GM23338 (cell line): Measurements from ENCODE around the gene GRIK4. TPM values are rescaled to one million over a fixed set of nuclear protein-coding genes. Genes with fewer than 3 reads are reported as not detected.

ENCODE experiments used
- ATAC-seq: fragments of 200-7000 bp; cut with Tn5 transposase; 3 replicates; pipeline ENCODE4 v1.9.1; 2020
- DNase-seq: peaks from one replicate; pipeline ENCODE4 v3.0.0-alpha.2; 2015; ENCODE audit warnings: low spot score
- H2AFZ ChIP-seq: fragments of 200-600 bp; sonication (generic); 2 replicates; pipeline ENCODE4 v1.8.0; 2016; ENCODE audit warnings: antibody characterized with exemption, mild to moderate bottlenecking, moderate library complexity
- H3F3A ChIP-seq: fragments of 200-600 bp; sonication (generic); replicated peaks from 2 replicates; pipeline ENCODE4 v1.8.0; 2017; ENCODE audit warnings: antibody characterized with exemption, mixed run types, low read depth
- H3K27ac ChIP-seq: fragments of 200-600 bp; sonication (generic); 2 replicates; pipeline ENCODE4 v1.6.1; 2016; ENCODE audit warnings: low read depth
- H3K27me3 ChIP-seq: fragments of 200-600 bp; sonication (generic); 2 replicates; pipeline ENCODE4 v1.8.0; 2016; ENCODE audit warnings: mild to moderate bottlenecking, mixed run types, moderate library complexity; ENCODE audit not compliant: insufficient read depth
- H3K36me3 ChIP-seq: fragments of 200-600 bp; sonication (generic); 2 replicates; pipeline ENCODE4 v1.8.0; 2016; ENCODE audit warnings: mild to moderate bottlenecking; ENCODE audit not compliant: insufficient read depth
- H3K4me1 ChIP-seq: fragments of 200-600 bp; sonication (generic); 2 replicates; pipeline ENCODE4 v1.8.0; 2016; ENCODE audit warnings: mild to moderate bottlenecking, moderate library complexity; ENCODE audit not compliant: insufficient read depth
- H3K4me2 ChIP-seq: fragments of 200-600 bp; sonication (generic); 2 replicates; pipeline ENCODE4 v1.7.1; 2017; ENCODE audit warnings: mixed run types
- H3K4me3 ChIP-seq: fragments of 200-600 bp; sonication (generic); 2 replicates; pipeline ENCODE4 v1.6.1; 2016; ENCODE audit warnings: mixed run types
- H3K79me2 ChIP-seq: fragments of 200-600 bp; sonication (generic); replicated peaks from 2 replicates; pipeline ENCODE4 v1.8.0; 2017; ENCODE audit warnings: mild to moderate bottlenecking; ENCODE audit not compliant: insufficient read depth
- H3K9me2 ChIP-seq: fragments of 200-600 bp; sonication (generic); 2 replicates; pipeline ENCODE4 v1.8.0; 2017; ENCODE audit not compliant: insufficient read depth
- H4K20me1 ChIP-seq: fragments of 200-600 bp; sonication (generic); replicated peaks from 2 replicates; pipeline ENCODE4 v1.8.0; 2017; ENCODE audit warnings: mild to moderate bottlenecking; ENCODE audit not compliant: insufficient read depth
- H3K27ac Mint-ChIP-seq: 2 replicates; pipeline ENCODE4 v1.8.0; 2020; ENCODE audit warnings: inconsistent platforms, mild to moderate bottlenecking, moderate library complexity, mixed read lengths
- H3K27me3 Mint-ChIP-seq: 3 replicates; pipeline ENCODE4 v1.8.0; 2022; ENCODE audit warnings: low read depth, mild to moderate bottlenecking, moderate library complexity, mixed read lengths, inconsistent platforms; ENCODE audit not compliant: insufficient read depth, poor library complexity
- H3K36me3 Mint-ChIP-seq: 3 replicates; pipeline ENCODE4 v1.8.0; 2021; ENCODE audit warnings: low read depth, mild to moderate bottlenecking, inconsistent platforms, moderate library complexity, mixed read lengths
- H3K4me1 Mint-ChIP-seq: 3 replicates; pipeline ENCODE4 v1.8.0; 2020; ENCODE audit warnings: mild to moderate bottlenecking, inconsistent platforms, mixed read lengths
- H3K4me3 Mint-ChIP-seq: 3 replicates; pipeline ENCODE4 v1.8.0; 2021; ENCODE audit warnings: moderate library complexity, mild to moderate bottlenecking, inconsistent platforms, mixed read lengths
- H3K9me3 Mint-ChIP-seq: 3 replicates; pipeline ENCODE4 v1.8.0; 2020; ENCODE audit warnings: moderate library complexity, mild to moderate bottlenecking, inconsistent platforms, mixed read lengths
- CREB1 ChIP-seq: fragments of 250-450 bp; sonication (Bioruptor Pico); IDR thresholded peaks from 2 replicates; pipeline ENCODE4 v1.5.0; 2020; ENCODE audit warnings: low read depth, mild to moderate bottlenecking, moderate library complexity
- EZH2 ChIP-seq: fragments of 200-600 bp; sonication (generic); IDR thresholded peaks from one replicate; pipeline ENCODE4 v1.8.0; 2017; ENCODE audit warnings: antibody characterized with exemption, mild to moderate bottlenecking, low read depth; ENCODE audit not compliant: unreplicated experiment
- EZH2phosphoT487 ChIP-seq: fragments of 200-600 bp; sonication (generic); IDR thresholded peaks from one replicate; pipeline ENCODE4 v1.8.1; 2018; ENCODE audit warnings: antibody characterized with exemption; ENCODE audit not compliant: unreplicated experiment
- JUNB ChIP-seq: IDR thresholded peaks from one replicate; pipeline ENCODE4 v1.6.1; 2016; ENCODE audit warnings: antibody characterized with exemption; ENCODE audit not compliant: unreplicated experiment
- NANOG ChIP-seq: IDR thresholded peaks from 2 replicates; pipeline ENCODE4 v1.6.1; 2016; ENCODE audit warnings: antibody characterized with exemption, borderline replicate concordance
- REST ChIP-seq: IDR thresholded peaks from one replicate; pipeline ENCODE4 v1.6.1; 2018; ENCODE audit warnings: antibody characterized with exemption; ENCODE audit not compliant: unreplicated experiment
- STAT1 ChIP-seq: IDR thresholded peaks from one replicate; pipeline ENCODE4 v1.6.1; 2016; ENCODE audit warnings: antibody characterized with exemption; ENCODE audit not compliant: unreplicated experiment
- ZNF331 ChIP-seq: fragments of 250-450 bp; sonication (Bioruptor Pico); IDR thresholded peaks from 2 replicates; pipeline ENCODE4 v1.5.0; 2020; ENCODE audit warnings: low read depth, mild to moderate bottlenecking, moderate library complexity
- polyA plus RNA-seq: library from polyadenylated mRNA; unstranded; fragments of >200 nt; fragmentation: Nextera tagmentation; extraction: Ambion mirVana; gene quantifications from 2 replicates; pipeline ENCODE4 v1.2.1, GENCODE V29; 2016
- total RNA-seq: library from RNA; depleted of rRNA; stranded (reverse); fragments of >200 nt; shearing (Covaris generic); gene quantifications from 2 replicates; pipeline ENCODE4 v1.2.3, GENCODE V29; 2014
- TF ChIP-seq, protein P1 (sequence below), 2 experiments: fragments of 200-600 bp in 1 of 2; sonication (generic) in 1 of 2; conservative IDR thresholded peaks; 2 replicates each; pipeline versions ENCODE4 v1.5.1 to v1.6.1; 2016 to 2017; ENCODE audit warnings: antibody characterized with exemption in 2 of 2, low read depth in 2 of 2, mild to moderate bottlenecking in 2 of 2, moderate library complexity in 1 of 2
- TF ChIP-seq, protein P2 (sequence below): fragments of 250-450 bp; sonication (Bioruptor Pico); IDR thresholded peaks from 2 replicates; pipeline ENCODE4 v1.5.0; 2020; ENCODE audit warnings: mild to moderate bottlenecking, moderate library complexity

Gene GRIK4
- total and polyA plus RNA-seq, 2 experiments from 2014 or later = 0.63 to 2.2 TPM

GRCh38 chr11:120575461-120575860, 63.9 kb downstream of the GRIK4 start (continued):
- TF ChIP-seq, protein P1, sequence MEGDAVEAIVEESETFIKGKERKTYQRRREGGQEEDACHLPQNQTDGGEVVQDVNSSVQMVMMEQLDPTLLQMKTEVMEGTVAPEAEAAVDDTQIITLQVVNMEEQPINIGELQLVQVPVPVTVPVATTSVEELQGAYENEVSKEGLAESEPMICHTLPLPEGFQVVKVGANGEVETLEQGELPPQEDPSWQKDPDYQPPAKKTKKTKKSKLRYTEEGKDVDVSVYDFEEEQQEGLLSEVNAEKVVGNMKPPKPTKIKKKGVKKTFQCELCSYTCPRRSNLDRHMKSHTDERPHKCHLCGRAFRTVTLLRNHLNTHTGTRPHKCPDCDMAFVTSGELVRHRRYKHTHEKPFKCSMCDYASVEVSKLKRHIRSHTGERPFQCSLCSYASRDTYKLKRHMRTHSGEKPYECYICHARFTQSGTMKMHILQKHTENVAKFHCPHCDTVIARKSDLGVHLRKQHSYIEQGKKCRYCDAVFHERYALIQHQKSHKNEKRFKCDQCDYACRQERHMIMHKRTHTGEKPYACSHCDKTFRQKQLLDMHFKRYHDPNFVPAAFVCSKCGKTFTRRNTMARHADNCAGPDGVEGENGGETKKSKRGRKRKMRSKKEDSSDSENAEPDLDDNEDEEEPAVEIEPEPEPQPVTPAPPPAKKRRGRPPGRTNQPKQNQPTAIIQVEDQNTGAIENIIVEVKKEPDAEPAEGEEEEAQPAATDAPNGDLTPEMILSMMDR (conservative IDR thresholded peaks at IDR 0.05; ENCODE audit: low read depth in 2 of 2) = peak in 1 of 2 experiments; percentile 39; a peak in 2 of 4 replicates
- TF ChIP-seq EZH2phosphoT487 = no peak

DNA sequence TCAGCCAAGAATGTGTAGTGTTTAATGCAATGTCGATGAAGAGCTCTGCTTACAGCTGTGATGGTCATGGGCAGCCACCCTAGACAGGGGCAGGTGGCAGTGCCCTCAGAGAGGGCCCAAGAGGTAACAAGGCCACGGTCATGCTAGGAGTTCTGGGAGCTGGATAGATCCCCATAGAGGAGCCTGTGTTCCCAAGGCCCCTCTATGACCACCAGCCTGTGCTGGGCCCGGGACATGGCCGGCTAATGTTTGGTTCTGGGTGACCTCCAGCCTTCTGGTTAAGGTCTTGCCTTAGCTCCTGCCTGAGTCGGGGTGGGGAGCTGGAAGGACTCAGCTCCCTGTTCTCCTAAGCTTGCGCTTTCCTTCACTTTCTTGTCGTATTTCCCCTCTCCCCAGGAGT, 65.1 kb downstream of the GRIK4 start:
- Histone ChIP-seq H4K20me1 (no peaks in the 10 kb centered on the region), H2AFZ (no peak overlapping the region), H3K79me2 (no peaks in the 10 kb centered on the region), H3K27ac (no peak overlapping the region), H3K4me2 (no peak overlapping the region), H3K4me3 (no peak overlapping the region), H3K9me2 (peaks cover 3% of the 10 kb centered on the region; the same call in 1 of the 2 replicates), H3K4me1 (peaks cover 7% of the 10 kb centered on the region; the same call in 1 of the 2 replicates), H3F3A (no peaks in the 10 kb centered on the region), H3K27me3 (no peaks in the 10 kb centered on the region), H3K36me3 (no peaks in the 10 kb centered on the region)
- H3K4me3 Mint-ChIP-seq = no peak overlapping the region
- H3K27me3 Mint-ChIP-seq = peaks cover 8% of the 10 kb centered on the region
- H3K27ac Mint-ChIP-seq = no peak overlapping the region
- H3K4me1 Mint-ChIP-seq = peaks cover 26% of the 10 kb centered on the region
- H3K9me3 Mint-ChIP-seq = no peaks in the 10 kb centered on the region; the same call in 2 of the 3 replicates
- peaks cover 3% of the 10 kb centered on the region; the same call in 2 of the 3 replicates for H3K36me3 Mint-ChIP-seq
- ATAC-seq (no peak), DNase-seq (no peak)
- TF ChIP-seq CREB1 (CRISPR knock-in tag) = no peak
- no peak for TF ChIP-seq JUNB
- no peak for TF ChIP-seq STAT1
- TF ChIP-seq REST = no peak
- TF ChIP-seq, protein P2, sequence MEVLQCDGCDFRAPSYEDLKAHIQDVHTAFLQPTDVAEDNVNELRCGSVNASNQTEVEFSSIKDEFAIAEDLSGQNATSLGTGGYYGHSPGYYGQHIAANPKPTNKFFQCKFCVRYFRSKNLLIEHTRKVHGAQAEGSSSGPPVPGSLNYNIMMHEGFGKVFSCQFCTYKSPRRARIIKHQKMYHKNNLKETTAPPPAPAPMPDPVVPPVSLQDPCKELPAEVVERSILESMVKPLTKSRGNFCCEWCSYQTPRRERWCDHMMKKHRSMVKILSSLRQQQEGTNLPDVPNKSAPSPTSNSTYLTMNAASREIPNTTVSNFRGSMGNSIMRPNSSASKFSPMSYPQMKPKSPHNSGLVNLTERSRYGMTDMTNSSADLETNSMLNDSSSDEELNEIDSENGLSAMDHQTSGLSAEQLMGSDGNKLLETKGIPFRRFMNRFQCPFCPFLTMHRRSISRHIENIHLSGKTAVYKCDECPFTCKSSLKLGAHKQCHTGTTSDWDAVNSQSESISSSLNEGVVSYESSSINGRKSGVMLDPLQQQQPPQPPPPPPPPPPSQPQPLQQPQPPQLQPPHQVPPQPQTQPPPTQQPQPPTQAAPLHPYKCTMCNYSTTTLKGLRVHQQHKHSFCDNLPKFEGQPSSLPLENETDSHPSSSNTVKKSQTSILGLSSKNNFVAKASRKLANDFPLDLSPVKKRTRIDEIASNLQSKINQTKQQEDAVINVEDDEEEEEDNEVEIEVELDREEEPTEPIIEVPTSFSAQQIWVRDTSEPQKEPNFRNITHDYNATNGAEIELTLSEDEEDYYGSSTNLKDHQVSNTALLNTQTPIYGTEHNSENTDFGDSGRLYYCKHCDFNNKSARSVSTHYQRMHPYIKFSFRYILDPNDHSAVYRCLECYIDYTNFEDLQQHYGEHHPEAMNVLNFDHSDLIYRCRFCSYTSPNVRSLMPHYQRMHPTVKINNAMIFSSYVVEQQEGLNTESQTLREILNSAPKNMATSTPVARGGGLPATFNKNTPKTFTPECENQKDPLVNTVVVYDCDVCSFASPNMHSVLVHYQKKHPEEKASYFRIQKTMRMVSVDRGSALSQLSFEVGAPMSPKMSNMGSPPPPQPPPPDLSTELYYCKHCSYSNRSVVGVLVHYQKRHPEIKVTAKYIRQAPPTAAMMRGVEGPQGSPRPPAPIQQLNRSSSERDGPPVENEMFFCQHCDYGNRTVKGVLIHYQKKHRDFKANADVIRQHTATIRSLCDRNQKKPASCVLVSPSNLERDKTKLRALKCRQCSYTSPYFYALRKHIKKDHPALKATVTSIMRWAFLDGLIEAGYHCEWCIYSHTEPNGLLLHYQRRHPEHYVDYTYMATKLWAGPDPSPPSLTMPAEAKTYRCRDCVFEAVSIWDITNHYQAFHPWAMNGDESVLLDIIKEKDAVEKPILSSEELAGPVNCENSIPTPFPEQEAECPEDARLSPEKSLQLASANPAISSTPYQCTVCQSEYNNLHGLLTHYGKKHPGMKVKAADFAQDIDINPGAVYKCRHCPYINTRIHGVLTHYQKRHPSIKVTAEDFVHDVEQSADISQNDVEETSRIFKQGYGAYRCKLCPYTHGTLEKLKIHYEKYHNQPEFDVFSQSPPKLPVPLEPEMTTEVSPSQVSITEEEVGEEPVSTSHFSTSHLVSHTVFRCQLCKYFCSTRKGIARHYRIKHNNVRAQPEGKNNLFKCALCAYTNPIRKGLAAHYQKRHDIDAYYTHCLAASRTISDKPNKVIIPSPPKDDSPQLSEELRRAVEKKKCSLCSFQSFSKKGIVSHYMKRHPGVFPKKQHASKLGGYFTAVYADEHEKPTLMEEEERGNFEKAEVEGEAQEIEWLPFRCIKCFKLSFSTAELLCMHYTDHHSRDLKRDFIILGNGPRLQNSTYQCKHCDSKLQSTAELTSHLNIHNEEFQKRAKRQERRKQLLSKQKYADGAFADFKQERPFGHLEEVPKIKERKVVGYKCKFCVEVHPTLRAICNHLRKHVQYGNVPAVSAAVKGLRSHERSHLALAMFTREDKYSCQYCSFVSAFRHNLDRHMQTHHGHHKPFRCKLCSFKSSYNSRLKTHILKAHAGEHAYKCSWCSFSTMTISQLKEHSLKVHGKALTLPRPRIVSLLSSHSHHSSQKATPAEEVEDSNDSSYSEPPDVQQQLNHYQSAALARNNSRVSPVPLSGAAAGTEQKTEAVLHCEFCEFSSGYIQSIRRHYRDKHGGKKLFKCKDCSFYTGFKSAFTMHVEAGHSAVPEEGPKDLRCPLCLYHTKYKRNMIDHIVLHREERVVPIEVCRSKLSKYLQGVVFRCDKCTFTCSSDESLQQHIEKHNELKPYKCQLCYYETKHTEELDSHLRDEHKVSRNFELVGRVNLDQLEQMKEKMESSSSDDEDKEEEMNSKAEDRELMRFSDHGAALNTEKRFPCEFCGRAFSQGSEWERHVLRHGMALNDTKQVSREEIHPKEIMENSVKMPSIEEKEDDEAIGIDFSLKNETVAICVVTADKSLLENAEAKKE (CRISPR knock-in tag) = no peak
- no peak for TF ChIP-seq EZH2phosphoT487
- TF ChIP-seq, protein P1 (conservative IDR thresholded peaks at IDR 0.05; ENCODE audit: low read depth in 2 of 2) = no peak
- TF ChIP-seq ZNF331 (CRISPR knock-in tag) = no peak
- TF ChIP-seq NANOG = no peak
- no peak for TF ChIP-seq EZH2
